GM15510 (cell line): ENCODE results near the gene KDM4C.

Source experiments
- POLR2A ChIP-seq: IDR thresholded peaks from 3 replicates; pipeline ENCODE4 v1.6.1; 2011; ENCODE audit warnings: borderline replicate concordance; ENCODE audit not compliant: insufficient read length; ENCODE audit errors: extremely low read depth

KDM4C gene

GRCh38 chr9:6827439-6828145 is 69.8 kb downstream of the KDM4C start:
- no peak for TF ChIP-seq POLR2A

DNA sequence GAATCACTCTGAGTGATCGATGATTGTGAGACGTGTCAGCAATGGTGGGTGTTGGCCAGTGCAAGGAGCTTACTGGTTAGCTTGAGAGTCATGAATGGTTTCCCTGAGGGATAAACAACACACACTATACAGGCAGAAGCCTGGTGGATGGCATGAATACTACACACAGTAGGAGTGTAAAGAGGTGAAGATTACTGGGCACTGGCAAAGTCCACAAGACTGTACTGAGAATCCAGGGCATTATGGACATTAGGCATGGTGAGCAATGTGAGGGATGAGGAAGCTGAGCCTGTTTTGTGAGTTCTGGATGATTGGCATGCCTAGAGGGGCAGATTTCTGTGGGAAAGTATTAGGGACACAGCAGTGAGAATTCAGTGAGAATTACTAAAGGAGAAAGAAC is 71.3 kb downstream of the KDM4C start:
- TF ChIP-seq POLR2A, result no peak

- no peak for TF ChIP-seq POLR2A
Measured at GRCh38 chr9:6829536-6829935, 71.8 kb downstream of the KDM4C start.

GRCh38 chr9:6833518-6834192 is 75.9 kb downstream of the KDM4C start:
- no peak for TF ChIP-seq POLR2A

DNA sequence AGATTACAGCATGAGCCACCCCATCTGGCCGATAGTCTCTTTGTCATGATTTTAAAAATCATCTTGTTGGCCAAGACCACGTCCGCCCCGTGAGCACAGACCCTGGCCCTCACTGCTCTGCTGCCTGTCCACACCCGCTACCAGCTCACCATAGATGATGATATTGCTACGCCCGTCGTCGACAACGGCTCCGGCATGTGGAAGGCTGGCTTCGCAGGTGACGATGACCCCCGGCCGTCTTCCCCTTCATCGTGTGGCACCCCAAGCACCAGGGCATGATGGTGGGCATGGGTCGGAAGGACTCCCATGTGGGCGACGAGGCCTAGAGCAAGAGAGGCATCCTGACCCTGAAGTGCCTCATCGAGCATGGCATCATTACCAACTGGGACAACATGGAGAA is 76.5 kb downstream of the KDM4C start:
- no peak for TF ChIP-seq POLR2A

DNA sequence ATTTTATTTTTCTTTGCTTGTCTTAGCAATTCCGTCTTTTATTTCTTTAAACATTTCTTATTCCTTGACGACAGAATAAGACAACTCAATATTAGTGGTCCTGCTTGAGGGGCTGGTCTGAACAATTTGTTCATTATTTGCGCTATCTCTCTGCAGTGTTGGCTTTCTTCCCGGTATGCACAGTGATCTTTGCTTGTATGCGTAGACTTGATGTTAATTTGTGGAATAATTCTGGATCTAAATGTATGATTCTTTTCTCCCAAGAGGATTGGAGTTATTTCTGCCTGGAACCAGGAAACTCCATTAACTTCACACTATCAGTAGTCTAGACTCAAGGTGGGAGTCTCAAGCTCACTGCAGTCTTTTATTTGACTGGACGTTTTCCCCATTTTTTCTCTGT is 80.4 kb downstream of the KDM4C start:
- TF ChIP-seq POLR2A, result no peak

- TF ChIP-seq POLR2A, result no peak
Measured at GRCh38 chr9:6842584-6842947, 84.8 kb downstream of the KDM4C start.

GRCh38 chr9:6843742-6844141 is 86.0 kb downstream of the KDM4C start:
- TF ChIP-seq POLR2A, result no peak

GRCh38 chr9:6844267-6844666 is 86.5 kb downstream of the KDM4C start:
- TF ChIP-seq POLR2A, result no peak

GRCh38 chr9:6845128-6845826 is 87.5 kb downstream of the KDM4C start:
- no peak for TF ChIP-seq POLR2A

GRCh38 chr9:6845880-6846279 is 88.1 kb downstream of the KDM4C start:
- no peak for TF ChIP-seq POLR2A

DNA sequence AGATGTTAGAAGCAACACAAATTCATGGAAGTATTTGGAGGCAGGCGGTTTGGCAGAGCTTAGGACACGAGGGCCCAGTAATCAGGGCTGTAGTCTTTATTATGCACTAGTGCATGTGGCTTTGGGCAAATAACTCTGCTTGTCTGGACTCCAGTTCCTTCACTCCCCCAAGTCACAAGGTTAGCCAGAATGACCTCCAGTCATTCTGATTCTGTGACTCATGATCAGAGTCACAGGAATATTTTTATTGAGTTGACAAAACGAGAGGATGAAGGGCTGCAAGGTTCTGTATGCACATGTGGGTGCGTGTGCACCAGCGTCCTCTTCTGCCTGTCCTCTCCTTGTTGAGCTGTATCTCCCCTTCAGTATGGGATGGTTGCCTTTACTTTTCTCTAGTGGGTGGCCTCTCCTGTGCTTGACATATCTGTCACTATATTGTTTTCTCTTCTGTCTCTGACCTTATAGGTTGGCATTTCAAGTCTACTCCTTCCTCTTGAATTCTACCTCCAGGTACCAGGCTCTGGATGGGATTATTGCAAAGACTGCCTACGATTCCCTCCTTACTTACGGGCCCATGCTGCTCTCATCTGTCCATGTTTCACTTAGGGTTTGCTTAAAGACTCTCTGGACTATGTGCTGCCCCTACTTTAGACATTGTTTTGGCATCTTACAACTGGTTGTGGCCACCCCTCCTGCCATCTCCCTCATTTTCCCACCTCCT is 94.6 kb downstream of the KDM4C start:
- TF ChIP-seq POLR2A, result no peak

- no peak for TF ChIP-seq POLR2A
Measured at GRCh38 chr9:6855860-6856259, 98.1 kb downstream of the KDM4C start.

DNA sequence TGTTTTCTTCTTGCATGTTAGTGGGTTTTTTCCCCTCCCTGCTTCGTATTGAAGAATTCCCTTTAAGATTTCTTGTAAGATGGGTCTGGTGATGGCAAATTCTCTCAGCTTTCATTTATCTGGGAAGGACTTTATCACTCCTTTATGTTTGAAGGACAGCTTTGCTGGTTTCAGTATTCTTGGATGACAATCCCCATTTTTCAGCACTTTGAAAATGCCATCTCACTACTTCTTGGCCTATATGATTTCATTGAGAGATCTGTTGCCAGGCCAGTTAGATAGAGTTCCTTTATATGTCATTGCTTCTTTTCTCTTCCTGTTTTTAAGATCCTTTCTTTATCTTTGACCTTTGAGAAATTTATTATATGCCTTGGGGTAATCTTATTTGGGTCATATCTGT is 106.3 kb downstream of the KDM4C start:
- TF ChIP-seq POLR2A, result no peak
